IMR-90 (cell line): ENCODE results near the gene ST7.

Experiments used
- BHLHE40 ChIP-seq: fragments of 150-350 bp; IDR thresholded peaks from 2 replicates; pipeline ENCODE4 v1.6.1; 2016; ENCODE audit warnings: mild to moderate bottlenecking, low read depth, low read length
- CEBPB ChIP-seq: IDR thresholded peaks from 2 replicates; pipeline ENCODE4 v1.6.1; 2012; ENCODE audit warnings: low read depth, low read length, improper control_type of control experiment
- CTCF ChIP-seq: conservative IDR thresholded peaks from 2 replicates; pipeline ENCODE4 v1.5.1; 2012; ENCODE audit warnings: mild to moderate bottlenecking, low read depth, low read length, improper control_type of control experiment
- FOS ChIP-seq: fragments of 150-350 bp; IDR thresholded peaks from 2 replicates; pipeline ENCODE4 v1.6.1; 2016; ENCODE audit warnings: low read depth, low read length
- MAZ ChIP-seq: IDR thresholded peaks from 2 replicates; pipeline ENCODE4 v1.6.1; 2012; ENCODE audit warnings: low read depth, mild to moderate bottlenecking, low read length, improper control_type of control experiment, moderate library complexity, borderline replicate concordance
- POLR2A ChIP-seq: IDR thresholded peaks from 2 replicates; pipeline ENCODE4 v1.6.1; 2012; ENCODE audit warnings: mild to moderate bottlenecking, low read depth, low read length
- RAD21 ChIP-seq: IDR thresholded peaks from 2 replicates; pipeline ENCODE4 v1.6.1; 2012; ENCODE audit warnings: low read length, improper control_type of control experiment
- RCOR1 ChIP-seq: IDR thresholded peaks from 2 replicates; pipeline ENCODE4 v1.6.1; 2012; ENCODE audit warnings: mild to moderate bottlenecking, low read length, improper control_type of control experiment; ENCODE audit not compliant: insufficient replicate concordance
- RFX5 ChIP-seq: IDR thresholded peaks from 2 replicates; pipeline ENCODE4 v1.8.0; 2012; ENCODE audit warnings: low read depth, mild to moderate bottlenecking, low read length, moderate library complexity
- SMC3 ChIP-seq: fragments of 150-350 bp; IDR thresholded peaks from 2 replicates; pipeline ENCODE4 v1.6.1; 2016; ENCODE audit warnings: low read depth, mild to moderate bottlenecking, antibody characterized with exemption, low read length, moderate library complexity
- USF2 ChIP-seq: fragments of 150-350 bp; IDR thresholded peaks from 2 replicates; pipeline ENCODE4 v1.6.1; 2017; ENCODE audit warnings: mild to moderate bottlenecking, antibody characterized with exemption, low read length, low read depth

- TF ChIP-seq CTCF (no peak), CEBPB (no peak), MAZ (no peak), FOS (no peak), USF2 (no peak), RCOR1 (no peak), POLR2A (no peak), BHLHE40 (no peak), RFX5 (no peak), SMC3 (no peak), RAD21 (no peak)
Measured at GRCh38 chr7:117250245-117250644, 296.9 kb downstream of the ST7 start.
